H54 (cell line): ENCODE data around the gene FAM149B1.

Experiments
- DNase-seq: peaks from one replicate; pipeline ENCODE4 v3.0.0; 2011; ENCODE audit warnings: low spot score, mixed read lengths; ENCODE audit not compliant: insufficient read length
- FAIRE-seq: peaks from 3 replicates; lab custom pipeline; 2011; peaks lifted over from hg19 to GRCh38; lab: Jason Lieb, UNC
- POLR2A ChIP-seq: IDR thresholded peaks from 2 replicates; pipeline ENCODE4 v1.6.1; 2011; ENCODE audit warnings: low read depth, mild to moderate bottlenecking, low read length

The FAM149B1 gene

DNA sequence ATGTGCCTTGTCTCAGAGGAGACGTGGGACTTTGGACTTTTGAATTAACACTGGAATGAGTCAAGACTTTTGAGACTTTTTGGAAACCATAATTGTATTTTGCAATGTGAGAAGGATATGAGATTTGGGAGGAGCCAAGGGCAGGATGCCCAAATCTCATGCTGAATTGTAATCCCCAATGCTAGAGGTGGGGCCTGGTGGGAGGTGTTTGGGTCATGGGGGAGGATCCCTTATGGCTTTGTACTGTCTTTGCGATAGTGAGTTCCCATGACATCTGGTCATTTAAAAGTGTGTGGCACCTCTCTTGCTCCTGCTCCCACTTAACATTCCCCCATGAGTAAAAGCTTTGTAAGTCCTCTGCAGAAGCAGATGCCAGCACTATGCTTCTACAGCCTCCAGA lies 40.0 kb downstream of the FAM149B1 start:
- no peak for DNase-seq
- no peak for TF ChIP-seq POLR2A
- no peak for FAIRE-seq

DNA sequence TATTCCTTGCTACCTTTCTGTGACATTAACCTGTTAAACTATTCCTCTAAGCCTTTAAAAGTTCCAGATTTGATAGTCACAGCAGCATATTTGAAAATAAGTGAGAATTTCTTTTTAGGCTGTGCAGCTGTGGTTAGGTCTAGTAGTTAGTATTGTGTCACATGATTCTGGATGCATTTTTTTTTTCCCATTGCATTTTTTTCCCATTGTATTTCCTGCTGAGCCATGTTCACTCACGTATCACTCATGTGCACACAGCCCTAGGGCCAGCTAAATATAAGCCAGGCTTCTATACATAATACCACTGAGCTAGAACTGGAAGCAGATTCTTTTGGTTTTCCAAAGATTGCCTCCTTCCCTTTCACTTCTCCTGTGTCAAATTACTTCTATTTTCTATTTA lies 41.8 kb downstream of the FAM149B1 start:
- peak; percentile 22 for DNase-seq
- TF ChIP-seq POLR2A: no peak
- FAIRE-seq: peak; percentile 88

DNA sequence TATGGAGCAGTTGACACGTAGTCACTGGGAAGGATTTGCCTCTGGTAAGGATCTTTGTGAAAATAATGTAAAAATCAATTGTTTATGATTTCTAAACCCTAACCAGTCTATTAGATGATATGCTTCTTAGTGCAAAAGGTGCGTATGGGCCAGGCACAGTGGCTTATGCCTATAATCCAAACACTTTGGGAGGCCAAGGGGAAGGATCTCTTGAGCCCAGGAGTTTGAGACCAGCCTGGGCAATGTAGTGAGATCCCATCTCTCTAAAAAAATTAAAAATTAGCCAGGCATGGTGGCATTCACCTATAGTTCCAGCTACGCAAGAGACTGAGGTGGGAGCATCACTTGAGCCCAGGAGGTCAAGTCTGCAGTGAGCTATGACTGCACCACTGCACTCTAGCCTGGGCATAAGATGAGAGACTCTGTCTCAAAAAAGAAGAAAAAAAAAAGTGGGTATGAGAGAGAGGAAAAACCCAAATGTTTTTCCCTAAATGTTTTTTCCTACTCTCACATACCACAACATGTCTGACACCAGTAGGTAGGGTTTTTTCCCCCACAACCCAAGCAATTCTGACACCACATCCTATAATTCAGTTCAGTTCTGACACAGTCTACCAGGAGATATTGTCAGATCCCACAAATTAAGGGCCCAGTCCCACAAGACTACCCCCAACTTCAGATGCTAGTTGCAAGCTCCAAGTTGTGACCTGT lies 42.6 kb downstream of the FAM149B1 start:
- TF ChIP-seq POLR2A: no peak
- no peak for DNase-seq
- FAIRE-seq: no peak

DNA sequence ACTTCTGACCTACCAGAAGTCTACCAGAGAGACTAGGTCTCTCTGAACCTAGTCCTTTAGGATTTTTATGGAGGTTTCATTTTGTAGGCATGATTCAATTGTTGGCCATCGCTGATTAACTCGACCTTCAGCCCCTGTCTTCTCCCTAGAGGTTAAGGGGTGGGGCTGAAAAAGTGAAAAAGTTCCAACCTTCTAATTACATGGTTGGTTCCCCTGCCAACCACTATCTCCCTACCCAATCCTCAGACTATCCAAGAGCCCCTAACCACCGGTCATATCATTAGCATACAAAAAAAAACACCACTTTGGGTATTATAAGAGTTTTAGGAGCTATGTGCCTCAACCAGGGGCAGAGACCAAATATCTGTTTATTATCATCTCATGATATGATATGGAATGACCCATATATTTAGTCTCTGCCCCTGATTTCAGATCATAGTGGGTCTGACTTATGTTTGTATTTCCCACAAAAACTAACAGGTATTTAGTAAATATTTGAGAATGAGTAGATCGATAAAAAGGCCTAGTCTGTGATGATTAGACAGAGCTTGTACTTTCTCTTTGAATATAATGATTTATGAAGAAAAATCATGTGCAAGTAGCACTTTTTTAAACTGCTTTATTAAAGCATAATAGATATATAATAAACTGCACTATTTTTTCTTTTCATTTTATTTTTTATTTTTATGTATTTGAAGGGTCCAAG lies 43.3 kb downstream of the FAM149B1 start:
- DNase-seq: no peak
- no peak for TF ChIP-seq POLR2A
- no peak for FAIRE-seq

DNA sequence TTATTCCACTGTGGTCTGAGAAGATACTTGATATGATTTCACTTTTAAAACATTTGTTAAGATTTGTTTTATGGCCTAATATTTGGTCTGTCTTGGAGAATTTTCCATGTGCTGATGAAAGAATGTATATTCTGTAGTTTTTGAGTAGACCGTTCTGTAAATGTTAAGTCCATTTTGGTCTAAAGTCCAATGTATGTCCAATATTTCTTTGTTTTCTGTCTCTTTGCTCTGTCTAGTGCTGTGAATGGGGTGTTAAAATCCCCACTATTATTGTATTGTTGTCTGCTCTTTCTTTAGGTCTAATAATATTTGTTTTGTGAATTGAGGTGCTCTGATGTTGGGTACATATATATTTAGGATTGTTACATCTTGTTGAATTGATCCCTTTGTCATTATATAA lies 47.8 kb downstream of the FAM149B1 start:
- TF ChIP-seq POLR2A: no peak
- FAIRE-seq (no peak), DNase-seq (no peak)

DNA sequence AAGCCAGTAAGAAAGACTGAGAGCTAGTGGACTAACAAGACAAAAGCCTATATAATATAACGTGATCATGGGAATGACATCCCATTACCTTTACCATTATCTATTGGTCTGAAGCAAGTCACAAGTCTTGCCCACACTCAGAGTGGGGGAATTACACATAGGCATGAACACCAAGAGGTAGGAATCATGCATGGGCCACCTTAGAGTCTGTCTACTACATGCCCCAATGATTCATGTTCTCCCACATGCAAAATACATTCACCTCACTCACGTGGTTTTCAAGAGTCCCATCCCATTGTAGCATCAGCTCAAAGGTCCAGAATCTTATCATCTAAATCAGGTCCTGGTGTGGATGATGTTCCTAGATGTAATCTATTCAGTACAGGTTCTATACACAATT lies 49.7 kb downstream of the FAM149B1 start:
- no peak for TF ChIP-seq POLR2A
- FAIRE-seq (peak; percentile 43), DNase-seq (no peak)

DNA sequence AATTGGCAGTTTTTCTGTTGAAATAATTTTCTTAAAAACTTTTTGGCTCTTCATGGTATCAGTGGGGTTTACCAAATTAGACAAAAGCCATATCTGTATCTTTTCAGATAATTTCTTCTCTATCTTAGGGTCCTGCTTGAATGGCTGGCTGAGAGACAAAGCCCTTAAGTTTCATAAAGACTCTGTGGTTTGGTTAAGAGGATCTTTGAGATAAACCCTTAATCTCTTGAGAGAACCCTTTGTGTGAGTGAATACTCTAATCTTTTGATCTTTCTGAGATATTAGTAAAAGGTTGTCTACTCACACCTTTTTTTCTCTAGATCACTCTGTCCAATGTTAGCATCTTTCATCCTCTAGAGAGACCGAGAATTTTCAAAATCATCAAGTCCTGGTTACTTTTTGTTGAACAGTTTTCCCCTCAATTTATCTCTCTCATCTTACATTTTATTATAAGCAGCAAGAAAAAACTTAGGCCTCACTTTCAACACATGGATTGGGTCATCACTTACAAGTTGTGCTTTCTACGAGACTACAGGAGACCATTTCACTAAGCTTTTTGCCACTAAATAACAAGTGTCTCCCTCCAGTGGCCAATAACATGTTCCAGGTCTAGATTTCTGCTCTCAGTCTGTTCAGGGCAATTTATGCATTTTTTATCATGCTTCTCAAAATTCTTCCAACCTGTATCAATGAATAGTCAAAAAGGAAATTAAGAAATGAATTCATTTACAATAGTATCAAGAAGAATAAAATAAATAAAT lies 50.7 kb downstream of the FAM149B1 start:
- FAIRE-seq: peak; percentile 98
- TF ChIP-seq POLR2A: no peak
- DNase-seq: no peak

DNA sequence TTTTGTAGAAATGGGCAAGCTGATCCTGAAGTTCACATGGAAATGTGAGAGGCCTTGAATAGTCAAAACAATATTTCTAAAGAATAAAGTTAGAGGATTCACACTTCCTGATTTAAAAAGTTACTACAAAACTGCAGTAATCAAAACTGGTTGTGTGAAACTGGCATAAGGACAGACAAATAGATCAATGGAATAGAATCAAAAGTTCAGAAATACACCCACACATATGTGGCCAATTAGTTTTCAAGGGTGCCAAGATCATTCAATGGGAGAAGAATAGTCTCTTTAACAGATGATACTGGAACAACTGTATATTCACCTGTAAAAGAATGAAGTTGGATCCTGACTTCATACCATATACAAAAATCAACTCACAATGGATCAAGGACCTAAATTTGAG lies 51.5 kb downstream of the FAM149B1 start:
- FAIRE-seq (peak; percentile 27), DNase-seq (no peak)
- no peak for TF ChIP-seq POLR2A

DNA sequence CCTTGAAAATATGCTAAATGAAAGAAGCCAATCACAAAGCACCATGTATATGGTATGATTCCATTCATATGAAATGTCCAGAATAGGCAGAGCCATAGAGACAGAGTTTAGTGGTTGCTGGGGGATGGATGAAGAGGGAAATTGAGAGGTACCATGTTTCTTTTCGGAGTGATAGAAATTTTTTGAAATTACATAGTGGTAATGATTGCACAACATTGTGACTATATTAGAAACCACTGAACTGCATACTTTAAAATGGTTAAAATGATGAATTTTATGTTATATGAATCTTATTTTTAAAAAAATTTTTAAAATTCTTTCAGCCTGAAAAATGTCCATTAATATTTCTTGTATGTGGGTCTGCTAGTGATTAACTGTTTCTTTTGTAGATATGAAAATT lies 53.1 kb downstream of the FAM149B1 start:
- no peak for TF ChIP-seq POLR2A
- peak; percentile 48 for FAIRE-seq
- no peak for DNase-seq

DNA sequence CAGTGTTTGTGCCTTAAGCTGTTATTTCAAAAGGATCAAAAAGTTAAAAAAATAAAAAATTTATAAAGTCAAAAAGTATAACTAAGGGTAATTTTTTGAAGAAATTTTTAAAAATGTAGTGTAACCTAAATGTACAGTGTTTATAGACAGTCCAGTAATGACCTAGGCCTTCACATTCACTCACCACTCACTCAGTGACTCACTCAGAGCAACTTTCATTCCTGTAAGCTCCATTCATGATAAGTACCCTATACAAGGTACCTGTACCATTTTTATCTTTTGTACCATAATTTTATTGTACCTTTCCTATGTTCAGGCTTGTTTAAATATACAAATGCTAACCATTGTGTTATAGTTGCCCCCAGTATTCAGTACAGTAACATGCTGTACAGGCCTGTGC lies 57.6 kb downstream of the FAM149B1 start:
- no peak for TF ChIP-seq POLR2A
- peak; percentile 96 for FAIRE-seq
- no peak for DNase-seq

DNA sequence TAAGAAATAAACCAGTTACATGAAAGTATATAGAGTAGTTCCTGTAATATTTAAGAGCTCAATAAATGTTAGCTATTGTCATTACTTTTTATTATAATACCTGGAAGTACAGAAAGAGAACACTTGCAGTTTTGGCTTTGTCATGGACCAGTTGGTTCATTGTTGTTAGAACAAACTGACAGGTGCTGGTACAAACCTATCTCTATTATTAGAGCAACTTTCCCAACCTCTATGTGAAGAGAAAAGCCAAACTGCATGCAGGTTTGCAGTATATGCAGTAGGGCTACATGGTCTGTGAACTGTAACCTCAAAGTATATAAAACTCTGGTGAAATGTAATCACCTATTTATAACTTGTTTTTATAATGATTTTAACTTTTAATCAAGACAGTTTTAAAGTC lies 58.7 kb downstream of the FAM149B1 start:
- no peak for TF ChIP-seq POLR2A
- FAIRE-seq (no peak), DNase-seq (no peak)

DNA sequence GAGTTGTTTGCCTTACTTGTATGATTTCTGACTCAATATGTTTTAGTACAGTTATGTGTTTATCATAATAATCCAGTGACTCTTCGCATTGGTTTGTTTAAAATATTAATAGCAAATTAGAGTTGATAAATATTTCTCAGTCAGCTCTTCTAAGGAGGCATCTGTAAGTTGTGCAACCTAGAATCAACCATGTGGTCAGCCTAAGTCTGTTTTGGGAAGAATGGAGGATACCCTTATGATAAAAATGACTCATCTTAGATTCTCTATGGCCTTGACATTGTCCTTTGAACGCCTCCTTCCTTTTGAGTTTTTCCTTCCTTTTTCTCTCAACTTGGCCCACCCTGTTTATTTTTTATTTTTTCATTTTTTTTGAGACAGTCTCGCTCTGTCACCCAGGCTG lies 60.3 kb downstream of the FAM149B1 start:
- DNase-seq: no peak
- no peak for TF ChIP-seq POLR2A
- FAIRE-seq: no peak

DNA sequence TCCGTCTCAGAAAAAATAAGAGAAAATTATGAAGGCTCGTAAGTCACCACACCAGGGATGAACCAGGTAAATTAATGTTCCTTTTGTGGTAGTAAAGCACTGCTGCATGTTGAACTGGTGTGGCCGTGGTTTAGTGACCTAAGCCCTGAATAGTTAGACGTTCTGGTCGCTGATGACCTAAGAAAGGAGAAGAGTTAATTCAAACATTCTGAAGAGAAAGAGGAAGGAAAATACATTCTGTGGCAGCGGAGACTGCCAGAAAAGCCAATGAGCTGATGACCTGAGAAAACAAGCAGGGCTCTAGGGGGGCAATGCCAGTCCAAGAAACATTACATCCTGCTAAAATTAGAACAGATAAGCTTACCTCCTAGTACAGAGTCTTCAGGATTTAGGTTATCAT lies 61.6 kb downstream of the FAM149B1 start:
- no peak for DNase-seq
- no peak for FAIRE-seq
- no peak for TF ChIP-seq POLR2A

DNA sequence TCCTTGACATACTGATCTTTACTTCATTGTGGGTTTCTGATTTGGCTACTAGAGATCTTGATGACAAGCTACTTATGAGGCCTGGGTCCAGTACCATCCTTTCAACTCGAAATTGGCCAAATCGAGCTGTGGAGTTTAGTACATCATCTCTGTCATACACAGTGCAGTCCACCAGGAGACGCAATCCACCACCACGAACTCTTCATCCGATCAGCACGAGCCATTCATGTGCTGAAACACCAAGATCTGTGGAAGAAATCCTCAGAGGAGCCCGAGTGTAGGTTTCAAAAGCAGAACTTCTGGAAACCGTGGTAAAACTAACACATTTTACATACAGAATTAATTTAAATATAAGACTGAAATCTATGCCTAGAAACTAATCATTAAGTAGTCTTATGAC lies 65.0 kb downstream of the FAM149B1 start:
- no peak for DNase-seq
- no peak for FAIRE-seq
- no peak for TF ChIP-seq POLR2A
